ENCODE results near the gene GFOD1.
A peak's percentile ranks its signal among the peaks of the same experiment; 100 is the strongest.
"Not testable (repeated sequence)": the region's sequence is repeated elsewhere in the genome, so short reads cannot be mapped to it uniquely, and the experiment has no call there.

Gene GFOD1

GRCh38 chr6:13391537-13391936 is 95.9 kb downstream of the GFOD1 start:
- peaks cover 39% of the 10 kb centered on the region for H3K4me1 Mint-ChIP-seq
- peaks cover 4% of the 10 kb centered on the region for H3K9me3 Mint-ChIP-seq
- H3K27me3 Mint-ChIP-seq: no peaks in the 10 kb centered on the region
- H3K27ac Mint-ChIP-seq: peak overlapping the region; percentile 41
- no peak for ATAC-seq
- H3K36me3 Mint-ChIP-seq: peaks cover 12% of the 10 kb centered on the region
- no peak overlapping the region for H3K4me3 Mint-ChIP-seq

DNA sequence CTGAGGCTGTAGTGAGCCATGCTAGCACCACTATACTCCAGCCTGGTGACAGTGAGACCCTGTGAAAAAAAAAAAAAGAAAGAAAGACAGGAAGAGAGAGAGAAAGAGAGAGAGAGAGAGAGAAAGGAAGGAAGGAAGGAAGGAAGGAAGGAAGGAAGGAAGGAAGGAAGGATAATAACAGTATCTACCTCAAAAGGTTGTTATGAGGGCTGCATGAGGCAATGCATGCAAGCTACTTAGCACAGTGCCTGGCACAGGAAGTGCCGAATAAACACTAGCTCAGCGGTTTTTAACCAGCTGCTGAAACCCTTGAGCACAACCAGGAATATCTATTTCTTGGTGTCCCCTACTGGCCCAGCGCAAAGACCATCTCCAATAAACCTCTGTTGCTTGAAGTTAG is 96.7 kb downstream of the GFOD1 start:
- peaks cover 18% of the 10 kb centered on the region for H3K36me3 Mint-ChIP-seq
- H3K4me1 Mint-ChIP-seq: peaks cover 39% of the 10 kb centered on the region
- H3K9me3 Mint-ChIP-seq: peaks cover 4% of the 10 kb centered on the region
- H3K27ac Mint-ChIP-seq: peak overlapping the region; percentile 22
- ATAC-seq: no peak
- no peaks in the 10 kb centered on the region for H3K27me3 Mint-ChIP-seq
- no peak overlapping the region for H3K4me3 Mint-ChIP-seq

DNA sequence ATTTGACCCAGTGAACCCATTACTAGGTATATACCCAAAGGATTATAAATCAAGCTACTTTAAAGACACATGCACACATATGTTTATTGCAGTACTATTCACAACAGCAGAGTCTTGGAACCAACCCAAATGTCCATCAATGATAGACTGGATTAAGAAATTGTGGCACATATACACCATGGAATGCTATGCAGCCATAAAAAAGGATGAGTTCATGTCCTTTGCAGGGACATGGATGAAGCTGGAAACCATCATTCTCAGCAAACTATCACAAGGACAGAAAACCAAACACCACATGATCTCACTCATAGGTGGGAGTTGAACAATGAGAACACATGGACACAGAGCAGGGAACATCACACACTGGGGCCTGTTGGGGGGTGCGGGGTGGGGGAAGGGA is 98.2 kb downstream of the GFOD1 start:
- not testable (repeated sequence) for H3K27me3 Mint-ChIP-seq, H3K27ac Mint-ChIP-seq, ATAC-seq, H3K4me3 Mint-ChIP-seq, H3K9me3 Mint-ChIP-seq
- Mint-ChIP-seq H3K36me3 (peaks cover 18% of the 10 kb centered on the region), H3K4me1 (peaks cover 36% of the 10 kb centered on the region)

- peaks cover 18% of the 10 kb centered on the region for H3K36me3 Mint-ChIP-seq
- ATAC-seq, H3K27ac Mint-ChIP-seq, H3K9me3 Mint-ChIP-seq, H3K27me3 Mint-ChIP-seq, H3K4me3 Mint-ChIP-seq: not testable (repeated sequence)
- peaks cover 39% of the 10 kb centered on the region for H3K4me1 Mint-ChIP-seq
Measured at GRCh38 chr6:13388769-13389168, 98.6 kb downstream of the GFOD1 start.

DNA sequence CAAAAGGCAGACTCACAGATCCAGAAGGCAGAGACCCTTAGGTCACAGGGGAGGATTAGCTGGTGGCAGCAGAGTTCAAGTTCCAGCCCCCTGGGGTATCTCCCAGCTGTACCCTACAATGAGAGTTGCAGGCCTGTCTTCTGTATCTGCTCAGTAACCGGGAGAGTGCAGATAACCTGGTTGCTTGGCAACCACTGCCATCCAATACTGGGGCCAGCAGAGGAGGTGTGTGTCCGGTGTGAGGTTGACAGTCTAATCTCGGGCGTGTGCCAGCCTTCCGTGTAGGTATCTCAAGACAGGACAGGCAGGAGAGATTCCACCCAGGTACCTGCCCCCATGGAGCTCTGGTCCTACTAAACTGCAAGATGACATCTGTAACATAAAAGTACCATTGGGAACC is 102.4 kb downstream of the GFOD1 start:
- ATAC-seq: no peak
- Mint-ChIP-seq H3K4me3 (no peak overlapping the region), H3K27me3 (no peaks in the 10 kb centered on the region), H3K27ac (peak overlapping the region; percentile 66), H3K4me1 (peaks cover 45% of the 10 kb centered on the region), H3K36me3 (peaks cover 11% of the 10 kb centered on the region), H3K9me3 (peaks cover 3% of the 10 kb centered on the region)

GRCh38 chr6:13384506-13384905 is 102.9 kb downstream of the GFOD1 start:
- peak overlapping the region; percentile 66 for H3K27ac Mint-ChIP-seq
- no peaks in the 10 kb centered on the region for H3K27me3 Mint-ChIP-seq
- peaks cover 7% of the 10 kb centered on the region for H3K36me3 Mint-ChIP-seq
- H3K4me1 Mint-ChIP-seq: peaks cover 49% of the 10 kb centered on the region
- no peak overlapping the region for H3K4me3 Mint-ChIP-seq
- ATAC-seq: no peak
- no peaks in the 10 kb centered on the region for H3K9me3 Mint-ChIP-seq

- H3K4me3 Mint-ChIP-seq: no peak overlapping the region
- H3K9me3 Mint-ChIP-seq: no peaks in the 10 kb centered on the region
Measured at GRCh38 chr6:13383328-13384163, 103.9 kb downstream of the GFOD1 start.

GRCh38 chr6:13380761-13381160 is 106.6 kb downstream of the GFOD1 start:
- no peak overlapping the region for H3K27ac Mint-ChIP-seq
- ATAC-seq: no peak

More at GRCh38 chr6:13383328-13384163, 103.9 kb downstream of the GFOD1 start:
- Mint-ChIP-seq H3K27ac (peak overlapping the region; percentile 66), H3K36me3 (peaks cover 5% of the 10 kb centered on the region), H3K27me3 (no peaks in the 10 kb centered on the region), H3K4me1 (peaks cover 57% of the 10 kb centered on the region)
- ATAC-seq: peak; percentile 96

GRCh38 chr6:13378669-13379590 is 108.5 kb downstream of the GFOD1 start:
- H3K9me3 Mint-ChIP-seq: no peaks in the 10 kb centered on the region
- H3K4me3 Mint-ChIP-seq: no peak overlapping the region
- peaks cover 11% of the 10 kb centered on the region for H3K36me3 Mint-ChIP-seq
- no peak for ATAC-seq
- peak overlapping the region; percentile 22 for H3K27ac Mint-ChIP-seq
- H3K27me3 Mint-ChIP-seq: no peaks in the 10 kb centered on the region
- peaks cover 71% of the 10 kb centered on the region for H3K4me1 Mint-ChIP-seq

More at GRCh38 chr6:13380761-13381160, 106.6 kb downstream of the GFOD1 start:
- H3K4me1 Mint-ChIP-seq: peaks cover 63% of the 10 kb centered on the region
- H3K27me3 Mint-ChIP-seq: no peaks in the 10 kb centered on the region
- no peaks in the 10 kb centered on the region for H3K9me3 Mint-ChIP-seq
- peaks cover 6% of the 10 kb centered on the region for H3K36me3 Mint-ChIP-seq
- H3K4me3 Mint-ChIP-seq: no peak overlapping the region

- Mint-ChIP-seq H3K36me3 (peaks cover 11% of the 10 kb centered on the region), H3K4me3 (no peak overlapping the region), H3K4me1 (peaks cover 72% of the 10 kb centered on the region), H3K27ac (peak overlapping the region; percentile 21), H3K27me3 (no peaks in the 10 kb centered on the region), H3K9me3 (no peaks in the 10 kb centered on the region)
- no peak for ATAC-seq
Measured at GRCh38 chr6:13377054-13377758, 110.2 kb downstream of the GFOD1 start.

DNA sequence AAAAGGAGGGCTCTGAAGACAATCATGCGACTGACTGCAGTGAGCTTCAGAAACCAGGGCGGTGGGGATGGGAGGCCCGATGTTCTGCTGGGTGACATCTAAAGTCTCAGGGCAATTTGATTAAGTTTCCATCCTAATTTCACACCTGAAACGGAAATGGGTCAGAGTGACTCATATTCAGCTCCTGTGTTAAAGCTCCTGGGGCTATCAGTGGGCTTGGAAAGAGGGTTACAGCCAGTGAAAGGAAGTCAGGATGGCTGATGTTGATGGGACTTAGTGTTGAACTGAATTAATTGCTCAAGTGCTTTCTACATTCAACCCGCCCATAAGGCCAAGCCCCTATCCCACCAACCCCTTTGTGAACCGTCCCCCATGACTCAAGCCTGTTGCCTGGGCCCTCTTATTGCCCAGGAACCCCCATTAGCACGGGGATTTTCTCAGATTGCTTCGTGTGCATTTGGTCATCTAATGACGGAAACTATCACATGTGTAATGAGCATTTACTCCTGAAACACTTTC is 112.0 kb downstream of the GFOD1 start:
- ATAC-seq: peak; percentile 82
- Mint-ChIP-seq H3K9me3 (no peaks in the 10 kb centered on the region), H3K36me3 (peaks cover 11% of the 10 kb centered on the region), H3K4me1 (peaks cover 66% of the 10 kb centered on the region), H3K27me3 (no peaks in the 10 kb centered on the region), H3K4me3 (no peak overlapping the region), H3K27ac (peak overlapping the region; percentile 54)

- no peak for ATAC-seq
- H3K36me3 Mint-ChIP-seq: peaks cover 11% of the 10 kb centered on the region
- no peak overlapping the region for H3K4me3 Mint-ChIP-seq
- no peaks in the 10 kb centered on the region for H3K9me3 Mint-ChIP-seq
- no peak overlapping the region for H3K27ac Mint-ChIP-seq
- no peaks in the 10 kb centered on the region for H3K27me3 Mint-ChIP-seq
- H3K4me1 Mint-ChIP-seq: peaks cover 59% of the 10 kb centered on the region
Measured at GRCh38 chr6:13373919-13374318, 113.5 kb downstream of the GFOD1 start.

- Mint-ChIP-seq H3K4me1 (peaks cover 58% of the 10 kb centered on the region), H3K9me3 (no peaks in the 10 kb centered on the region), H3K4me3 (no peak overlapping the region), H3K36me3 (peaks cover 11% of the 10 kb centered on the region), H3K27me3 (no peaks in the 10 kb centered on the region), H3K27ac (no peak overlapping the region)
- no peak for ATAC-seq
Measured at GRCh38 chr6:13373488-13373886, 113.9 kb downstream of the GFOD1 start.

- ATAC-seq: no peak
- H3K4me3 Mint-ChIP-seq: no peak overlapping the region
- peaks cover 52% of the 10 kb centered on the region for H3K4me1 Mint-ChIP-seq
- no peak overlapping the region for H3K27ac Mint-ChIP-seq
- no peaks in the 10 kb centered on the region for H3K9me3 Mint-ChIP-seq
- H3K27me3 Mint-ChIP-seq: no peaks in the 10 kb centered on the region
- H3K36me3 Mint-ChIP-seq: peaks cover 6% of the 10 kb centered on the region
Measured at GRCh38 chr6:13372688-13373487, 114.5 kb downstream of the GFOD1 start.

Data from stimulated activated memory B cell treated with anti-CD40 and anti-IgM and Interleukin-4, amounts not matched to agents 10 μg/mL and 1 μg/mL and 100 μg/mL, for 72 hours (primary cell).